Transverse colon (tissue), 4 donors: Measurements from ENCODE around the gene ANKRD34A. TPM values are rescaled to one million over a fixed set of nuclear protein-coding genes. Genes with fewer than 3 reads are reported as not detected.

Experiments
- DNase-seq: peaks from one replicate; pipeline ENCODE4 v3.0.0-alpha.2; 2019
- H3K27ac ChIP-seq, 4 donors: fragments of 200-600 bp; sonication (generic); 2 replicates each; pipeline ENCODE4 v1.5.1; 2016 to 2018; ENCODE audit warnings: inconsistent platforms in 4 of 4
- H3K27me3 ChIP-seq: fragments of 200-600 bp; sonication (generic); 2 replicates; pipeline ENCODE4 v1.5.1; 2017; ENCODE audit warnings: inconsistent platforms
- H3K36me3 ChIP-seq, 4 donors: fragments of 200-600 bp; sonication (generic); 2 replicates each; pipeline ENCODE4 v1.5.1; 2017 to 2019; ENCODE audit warnings: inconsistent platforms in 4 of 4
- H3K4me1 ChIP-seq, 4 donors: fragments of 200-600 bp; sonication (generic); 2 replicates each; pipeline ENCODE4 v1.5.1; 2017 to 2020; ENCODE audit warnings: inconsistent platforms in 4 of 4
- H3K4me3 ChIP-seq, 4 donors: fragments of 200-600 bp; sonication (generic); 1 replicate in 1 of 4; 2 replicates in 3 of 4; pipeline versions ENCODE4 v1.5.1 to v1.6.1; 2017 to 2019; ENCODE audit warnings: inconsistent platforms in 4 of 4
- H3K9me3 ChIP-seq, 2 donors: fragments of 200-600 bp; sonication (generic); 2 replicates each; pipeline ENCODE4 v1.5.1; 2017 to 2019; ENCODE audit warnings: inconsistent platforms in 2 of 2
- CTCF ChIP-seq, 5 experiments: fragments of 200-600 bp in 3 of 5; fragments of 450-650 bp in 2 of 5; sonication (generic) in 3 of 5; IDR thresholded peaks; 1 replicate in 2 of 5; 2 replicates in 3 of 5; pipeline ENCODE4 v1.5.1; 2016 to 2017; ENCODE audit warnings: antibody characterized with exemption in 5 of 5, inconsistent platforms in 3 of 5, mild to moderate bottlenecking in 2 of 5, moderate library complexity in 1 of 5
- EP300 ChIP-seq: sonication (generic); formaldehyde crosslinking; IDR thresholded peaks from one replicate; pipeline ENCODE4 v1.6.1; 2017; ENCODE audit warnings: antibody characterized with exemption, low read depth
- POLR2A ChIP-seq: fragments of 450-650 bp; IDR thresholded peaks from one replicate; pipeline ENCODE4 v1.6.1; 2016; ENCODE audit warnings: antibody characterized with exemption, mild to moderate bottlenecking, moderate library complexity
- POLR2AphosphoS5 ChIP-seq, 3 donors: sonication (generic); formaldehyde crosslinking; IDR thresholded peaks; one replicate each; pipeline ENCODE4 v1.6.1; 2016; ENCODE audit warnings: antibody characterized with exemption in 3 of 3
- WGBS, 2 donors: methylation state at CpG; one replicate each; pipeline ENCODE4 v1.1.5; 2018; ENCODE audit warnings: low coverage in 1 of 2; 5-methylcytosine and 5-hydroxymethylcytosine counted together
- in situ Hi-C, 4 donors: fragments of 200-750 bp; cut with MboI; loops; one replicate each; pipeline versions ENCODE4 v1.15.0 to v1.15.1; 2017; ENCODE audit warnings: low sequenced_read_pairs in 3 of 4, low pct_ligation_motif_present in 1 of 4, low pct_unique_long_range_greater_than_20kb in 1 of 4
- intact Hi-C: fragments of 100-400 bp; cut with DNase I; formaldehyde crosslinking; loops from one replicate; pipeline ENCODE4 v1.15.1; 2023; ENCODE audit warnings: low total_unique reads
- total RNA-seq, 4 donors: library from RNA; depleted of rRNA; stranded (reverse); fragments of >200 nt; gene quantifications; one replicate each; pipeline ENCODE4 v1.1.0, GENCODE V29; 2016

ANKRD34A gene
- total RNA-seq, 4 donors from 2014 or later = 0.41 to 4.1 (median 0.64) TPM; not detected in 1

- 1% methylated on average over 15 of the region's 44 CpGs; no CpG with 5 or more reads in 1 of the 2 donors for WGBS, 2 donors
- peak; percentile 77 for DNase-seq
Observed at GRCh38 chr1:145960468-145961108, 3.8 kb downstream of the ANKRD34A start.

DNA sequence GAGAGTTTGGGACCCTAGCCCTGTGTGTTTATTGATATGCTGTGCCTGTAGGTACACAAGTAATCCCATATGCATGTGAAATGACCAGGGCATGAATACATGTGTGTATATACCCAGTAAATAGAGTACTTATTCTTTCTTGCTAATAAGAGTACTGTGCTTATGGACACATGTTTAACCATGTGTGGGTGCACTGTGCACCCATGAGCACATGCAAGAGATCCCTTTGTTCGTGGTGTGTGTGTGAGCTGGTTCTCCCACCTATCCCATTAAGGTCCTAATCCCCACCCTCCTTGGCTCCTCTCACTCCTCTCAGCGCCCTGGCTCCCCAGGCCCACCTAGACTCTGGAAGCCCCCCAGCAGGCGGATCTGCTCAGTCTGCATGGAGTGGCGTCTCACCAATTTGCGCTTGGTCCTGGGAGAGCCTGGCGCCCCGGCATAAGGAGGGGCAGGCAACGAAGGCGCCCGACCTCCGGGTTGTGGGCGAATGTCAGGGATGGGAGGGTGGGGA, 4.4 kb downstream of the ANKRD34A start:
- H3K4me1 ChIP-seq = peaks cover 31 to 77% (median 58%) of the 10 kb centered on the region in 4 donors
- no peak for TF ChIP-seq CTCF (IDR thresholded peaks at IDR 0.05)
- TF ChIP-seq POLR2A = no peak
- no peak for TF ChIP-seq POLR2AphosphoS5 (IDR thresholded peaks at IDR 0.05)
- no peak for TF ChIP-seq EP300
- no peak for DNase-seq
- 6% methylated on average over 9 of the region's 12 CpGs; no CpG with 5 or more reads in 1 of the 2 donors for WGBS, 2 donors
- H3K27ac ChIP-seq = peak overlapping the region; percentile 87 to 95 (median 90)
- H3K4me3 ChIP-seq = peak overlapping the region; percentile 42 to 67 (median 47)
- no peaks in the 10 kb centered on the region for H3K9me3 ChIP-seq
- peaks cover 36% of the 10 kb centered on the region for H3K27me3 ChIP-seq
- H3K36me3 ChIP-seq = no peaks in the 10 kb centered on the region
- intact Hi-C loops (loop anchor here (2.0 kb wide), 1 partner anchor 41 kb away; the partner anchor contains the start of gene PEX11B), in situ Hi-C loops (no loop called here)

More at GRCh38 chr1:145960468-145961108, 3.8 kb downstream of the ANKRD34A start:
- Histone ChIP-seq H3K4me1 (peaks cover 31 to 77% (median 55%) of the 10 kb centered on the region in 4 donors), H3K9me3 (no peaks in the 10 kb centered on the region), H3K36me3 (no peaks in the 10 kb centered on the region), H3K27ac (peak overlapping the region; percentile 87 to 95 (median 90)), H3K27me3 (peaks cover 36% of the 10 kb centered on the region), H3K4me3 (peak overlapping the region; percentile 42 to 67 (median 47))
- intact Hi-C loops (no loop called here), in situ Hi-C loops (no loop called here)
- TF ChIP-seq CTCF (IDR thresholded peaks at IDR 0.05) (peak in 3 of 5 experiments; percentile 13 to 17 (median 13)), POLR2A (peak; percentile 59), POLR2AphosphoS5 (IDR thresholded peaks at IDR 0.05) (peak; percentile 73 to 78 (median 78)), EP300 (no peak)

GRCh38 chr1:145959333-145959732, 5.0 kb downstream of the ANKRD34A start:
- peak overlapping the region; percentile 87 to 95 (median 90) for H3K27ac ChIP-seq
- intact Hi-C loops = loop anchor here (2.0 kb wide), 1 partner anchor 41 kb away; the partner anchor contains the start of gene PEX11B

More at GRCh38 chr1:145959333-145959732, 5.0 kb downstream of the ANKRD34A start:
- Histone ChIP-seq H3K36me3 (no peaks in the 10 kb centered on the region), H3K27me3 (peaks cover 36% of the 10 kb centered on the region), H3K4me3 (no peak overlapping the region), H3K9me3 (no peaks in the 10 kb centered on the region), H3K4me1 (peaks cover 31 to 84% (median 64%) of the 10 kb centered on the region in 4 donors)
- TF ChIP-seq EP300 = no peak
- TF ChIP-seq POLR2A = no peak
- TF ChIP-seq POLR2AphosphoS5 (IDR thresholded peaks at IDR 0.05) = no peak
- TF ChIP-seq CTCF (IDR thresholded peaks at IDR 0.05) = no peak
- in situ Hi-C loops = no loop called here
- DNase-seq = no peak
